GM04503 (cell line): ENCODE measurements around the gene ELN.

Source experiments
- DNase-seq: peaks from one replicate; pipeline ENCODE4 v3.0.0-alpha.2; 2012; ENCODE audit warnings: low read depth

ELN gene

GRCh38 chr7:74097937-74098614, 70.1 kb downstream of the ELN start:
- peak; percentile 97 for DNase-seq

GRCh38 chr7:74099031-74099430, 71.1 kb downstream of the ELN start:
- no peak for DNase-seq

GRCh38 chr7:74101061-74101681, 73.2 kb downstream of the ELN start:
- no peak for DNase-seq

- no peak for DNase-seq
These were observed 75.3 kb downstream of the ELN start for GRCh38 chr7:74103219-74103772.

- DNase-seq, result no peak
These were observed 76.7 kb downstream of the ELN start for GRCh38 chr7:74104702-74105101.

GRCh38 chr7:74105992-74106391, 78.0 kb downstream of the ELN start:
- no peak for DNase-seq

- no peak for DNase-seq
These were observed 78.9 kb downstream of the ELN start for GRCh38 chr7:74106846-74107245.

GRCh38 chr7:74115326-74115725, 87.4 kb downstream of the ELN start:
- DNase-seq, result no peak

GRCh38 chr7:74116356-74116755, 88.4 kb downstream of the ELN start:
- DNase-seq, result no peak
